Measurements from ENCODE around the gene TRMO. TPM values are rescaled to one million over a fixed set of nuclear protein-coding genes. Genes with fewer than 3 reads are reported as not detected.

TRMO gene
- total and polyA plus RNA-seq, 5 donors from 2014 or later = 20.7 to 47.1 (median 27.1) TPM

DNA sequence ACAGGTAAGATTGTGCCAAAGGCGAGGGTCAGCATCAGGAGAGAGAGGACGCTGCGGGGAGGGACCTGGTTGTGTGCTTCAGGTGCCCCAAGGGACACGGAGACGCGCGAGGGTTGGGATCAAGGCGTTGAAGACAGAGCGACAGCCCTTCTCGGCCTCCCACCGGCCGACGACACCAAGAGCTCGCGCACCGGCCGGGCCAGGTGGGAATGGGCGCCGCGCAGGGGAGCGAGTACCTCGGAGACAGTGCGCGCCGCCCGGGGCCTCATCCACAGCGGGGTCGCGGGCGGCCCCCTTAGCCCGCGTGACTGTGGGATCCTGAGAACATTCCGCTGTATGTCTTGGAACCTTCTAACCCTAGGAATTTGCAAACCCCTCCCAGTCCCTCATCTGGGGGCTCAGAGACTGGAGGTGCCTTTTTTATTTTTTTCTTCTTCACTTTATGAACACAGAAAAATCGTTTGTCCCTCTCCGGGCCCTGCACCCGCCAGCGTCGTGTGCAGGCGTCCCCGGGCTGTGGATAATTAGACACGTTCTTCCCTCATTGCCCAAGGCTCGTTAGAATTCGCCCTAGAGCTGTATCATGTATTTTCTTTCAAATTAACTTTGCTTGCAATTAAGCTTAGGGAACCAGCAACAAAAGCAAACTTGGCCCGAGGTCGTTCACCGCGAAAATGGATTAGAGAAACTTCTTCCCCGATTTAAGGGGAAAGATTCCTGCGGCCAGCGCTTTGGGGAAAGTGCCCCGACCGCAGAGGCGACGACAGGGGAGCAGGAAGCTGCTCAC lies 64.5 kb downstream of the TRMO start:
- H3K4me3 ChIP-seq (ENCODE audit: low read depth, low read length) = no peak overlapping the region
- H3K27ac ChIP-seq (ENCODE audit: insufficient read depth, low read length, poor library complexity, severe bottlenecking) = no peak overlapping the region
- peaks cover 34% of the 10 kb centered on the region for H3K27me3 ChIP-seq (ENCODE audit: control insufficient read depth, insufficient read depth, low read length)
- no peaks in the 10 kb centered on the region for H3K36me3 ChIP-seq (ENCODE audit: control insufficient read depth, insufficient read depth, low read length)
- H3K36me3 Mint-ChIP-seq = no peaks in the 10 kb centered on the region
- no peak overlapping the region for H3K27ac Mint-ChIP-seq
- no peak for ATAC-seq (ENCODE audit: low read depth in 2 of 2)
- H3K4me1 Mint-ChIP-seq = peaks cover 0 to 25% (median 8%) of the 10 kb centered on the region in 4 donors
- no peaks in the 10 kb centered on the region for H3K9me3 ChIP-seq (ENCODE audit: control insufficient read depth in 2 of 2, low read length in 2 of 2)
- H3K4me1 ChIP-seq (ENCODE audit: control insufficient read depth, insufficient read depth, low read length, poor library complexity, severe bottlenecking) = peaks cover 26% of the 10 kb centered on the region
- H3K27me3 Mint-ChIP-seq = peaks cover 74% of the 10 kb centered on the region
- no peak for DNase-seq
- H3K9me3 Mint-ChIP-seq = peaks cover 0 to 5% (median 0%) of the 10 kb centered on the region in 7 donors
- peak overlapping the region in 2 of 4 donors; percentile 13 to 62 for H3K4me3 Mint-ChIP-seq

DNA sequence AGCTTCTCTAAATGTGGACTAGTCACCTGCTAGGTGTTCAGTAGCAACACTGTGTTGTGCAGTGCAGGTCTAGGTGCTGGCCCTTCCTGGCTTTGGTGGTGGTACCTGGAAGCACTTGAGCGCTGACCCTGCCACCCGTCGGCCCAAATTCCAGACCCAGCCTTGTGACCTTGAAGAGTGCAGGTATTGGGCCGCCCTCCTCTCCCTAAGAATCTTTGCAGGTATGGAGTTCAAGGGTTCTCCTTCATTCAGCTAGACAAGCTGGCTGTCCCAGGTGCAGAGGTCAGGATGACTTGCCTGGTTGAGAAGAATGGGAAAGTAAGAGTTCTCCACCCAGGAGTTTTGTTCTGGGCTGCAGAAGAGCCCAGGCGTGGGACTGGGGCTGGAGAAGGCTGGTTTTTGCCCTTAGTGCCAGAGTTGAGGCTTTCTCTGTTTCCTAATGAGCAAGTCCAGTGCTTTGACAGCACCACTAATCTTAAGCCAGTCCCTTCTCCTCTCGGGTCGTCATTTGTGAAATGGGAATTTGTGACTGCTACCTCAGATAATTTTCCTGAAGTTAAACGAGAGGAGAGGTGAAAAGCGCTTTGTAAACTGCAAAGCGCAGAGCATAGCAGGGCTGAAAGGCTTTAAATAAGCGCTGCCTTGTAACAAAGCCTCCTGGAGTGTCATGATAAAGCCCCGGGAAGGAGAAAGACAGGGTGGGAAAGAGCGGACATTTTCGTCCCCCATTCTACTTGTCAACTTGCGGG lies 65.3 kb downstream of the TRMO start:
- peaks cover 0 to 8% (median 0%) of the 10 kb centered on the region in 7 donors for H3K9me3 Mint-ChIP-seq
- Histone ChIP-seq H3K4me3 (ENCODE audit: low read depth, low read length) (no peak overlapping the region), H3K36me3 (ENCODE audit: control insufficient read depth, insufficient read depth, low read length) (no peaks in the 10 kb centered on the region), H3K9me3 (ENCODE audit: control insufficient read depth in 2 of 2, low read length in 2 of 2) (no peaks in the 10 kb centered on the region), H3K4me1 (ENCODE audit: control insufficient read depth, insufficient read depth, low read length, poor library complexity, severe bottlenecking) (peaks cover 34% of the 10 kb centered on the region), H3K27ac (ENCODE audit: insufficient read depth, low read length, poor library complexity, severe bottlenecking) (no peak overlapping the region), H3K27me3 (ENCODE audit: control insufficient read depth, insufficient read depth, low read length) (peaks cover 36% of the 10 kb centered on the region)
- no peak for DNase-seq
- peaks cover 0 to 31% (median 11%) of the 10 kb centered on the region in 4 donors for H3K4me1 Mint-ChIP-seq
- ATAC-seq (ENCODE audit: low read depth in 2 of 2) = no peak
- peaks cover 82% of the 10 kb centered on the region for H3K27me3 Mint-ChIP-seq
- peak overlapping the region in 1 of 3 donors; percentile 60 for H3K27ac Mint-ChIP-seq
- no peaks in the 10 kb centered on the region for H3K36me3 Mint-ChIP-seq
- peak overlapping the region in 1 of 4 donors; percentile 62 for H3K4me3 Mint-ChIP-seq

DNA sequence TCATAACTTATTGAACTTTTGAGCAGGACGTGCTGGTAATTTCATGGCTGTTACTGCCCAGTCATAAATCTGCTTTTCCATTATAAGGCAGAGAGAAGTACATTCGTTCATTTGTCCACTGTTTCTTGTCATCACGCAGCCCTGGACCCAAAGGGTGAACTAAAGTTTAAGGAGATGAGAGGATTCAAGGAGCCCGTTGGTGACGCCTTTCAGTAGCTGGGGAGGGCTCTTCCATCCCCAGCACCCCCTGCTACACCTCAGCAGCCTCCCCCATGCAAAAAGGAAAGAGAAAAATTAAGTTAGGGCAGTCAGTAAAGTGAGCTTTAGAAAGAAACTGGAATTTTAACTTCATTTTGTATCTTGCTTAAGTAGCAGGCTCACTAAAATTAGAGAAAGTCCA lies 66.4 kb downstream of the TRMO start:
- ATAC-seq (ENCODE audit: low read depth in 2 of 2) (no peak), DNase-seq (no peak)
- H3K4me3 Mint-ChIP-seq = peak overlapping the region in 1 of 4 donors; percentile 75

DNA sequence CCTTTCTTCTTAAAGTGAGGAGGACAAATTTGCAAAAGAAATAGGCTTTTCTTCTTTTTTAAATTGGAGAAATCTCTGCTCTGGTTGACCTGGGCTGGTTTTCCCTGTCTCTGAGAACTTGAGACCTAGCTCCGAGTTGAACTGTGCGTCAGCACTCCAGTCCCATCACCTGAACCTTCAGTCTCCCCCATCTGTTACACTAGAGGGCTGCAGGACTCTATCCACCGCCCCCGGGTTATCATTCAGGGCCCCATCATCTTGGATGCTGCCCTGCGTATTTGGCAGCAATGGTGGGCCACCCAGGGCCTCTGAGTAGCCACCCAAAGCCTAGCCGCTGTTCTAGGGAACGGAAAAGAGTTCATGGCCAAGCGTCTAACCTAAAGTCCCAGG lies 66.8 kb downstream of the TRMO start:
- Mint-ChIP-seq H3K27ac (peak overlapping the region in 1 of 3 donors; percentile 49), H3K9me3 (peaks cover 0 to 6% (median 0%) of the 10 kb centered on the region in 7 donors), H3K27me3 (peaks cover 85% of the 10 kb centered on the region), H3K4me1 (peaks cover 0 to 38% (median 11%) of the 10 kb centered on the region in 4 donors), H3K36me3 (no peaks in the 10 kb centered on the region), H3K4me3 (peak overlapping the region; percentile 58 to 75 (median 64))
- ATAC-seq (ENCODE audit: low read depth in 2 of 2) (no peak), DNase-seq (no peak)
- peaks cover 44% of the 10 kb centered on the region for H3K27me3 ChIP-seq (ENCODE audit: control insufficient read depth, insufficient read depth, low read length)
- no peak overlapping the region for H3K27ac ChIP-seq (ENCODE audit: insufficient read depth, low read length, poor library complexity, severe bottlenecking)
- peaks cover 39% of the 10 kb centered on the region for H3K4me1 ChIP-seq (ENCODE audit: control insufficient read depth, insufficient read depth, low read length, poor library complexity, severe bottlenecking)
- no peak overlapping the region for H3K4me3 ChIP-seq (ENCODE audit: low read depth, low read length)
- H3K36me3 ChIP-seq (ENCODE audit: control insufficient read depth, insufficient read depth, low read length) = no peaks in the 10 kb centered on the region
- no peaks in the 10 kb centered on the region for H3K9me3 ChIP-seq (ENCODE audit: control insufficient read depth in 2 of 2, low read length in 2 of 2)

More for the DNA sequence above, 66.4 kb downstream of the TRMO start:
- peaks cover 85% of the 10 kb centered on the region for H3K27me3 Mint-ChIP-seq
- Histone ChIP-seq H3K9me3 (ENCODE audit: control insufficient read depth in 2 of 2, low read length in 2 of 2) (no peaks in the 10 kb centered on the region), H3K27me3 (ENCODE audit: control insufficient read depth, insufficient read depth, low read length) (peaks cover 41% of the 10 kb centered on the region), H3K27ac (ENCODE audit: insufficient read depth, low read length, poor library complexity, severe bottlenecking) (no peak overlapping the region), H3K36me3 (ENCODE audit: control insufficient read depth, insufficient read depth, low read length) (no peaks in the 10 kb centered on the region), H3K4me3 (ENCODE audit: low read depth, low read length) (no peak overlapping the region), H3K4me1 (ENCODE audit: control insufficient read depth, insufficient read depth, low read length, poor library complexity, severe bottlenecking) (peaks cover 39% of the 10 kb centered on the region)
- H3K36me3 Mint-ChIP-seq = no peaks in the 10 kb centered on the region
- no peak overlapping the region for H3K27ac Mint-ChIP-seq
- H3K4me1 Mint-ChIP-seq = peaks cover 0 to 38% (median 11%) of the 10 kb centered on the region in 4 donors
- peaks cover 0 to 8% (median 0%) of the 10 kb centered on the region in 7 donors for H3K9me3 Mint-ChIP-seq

DNA sequence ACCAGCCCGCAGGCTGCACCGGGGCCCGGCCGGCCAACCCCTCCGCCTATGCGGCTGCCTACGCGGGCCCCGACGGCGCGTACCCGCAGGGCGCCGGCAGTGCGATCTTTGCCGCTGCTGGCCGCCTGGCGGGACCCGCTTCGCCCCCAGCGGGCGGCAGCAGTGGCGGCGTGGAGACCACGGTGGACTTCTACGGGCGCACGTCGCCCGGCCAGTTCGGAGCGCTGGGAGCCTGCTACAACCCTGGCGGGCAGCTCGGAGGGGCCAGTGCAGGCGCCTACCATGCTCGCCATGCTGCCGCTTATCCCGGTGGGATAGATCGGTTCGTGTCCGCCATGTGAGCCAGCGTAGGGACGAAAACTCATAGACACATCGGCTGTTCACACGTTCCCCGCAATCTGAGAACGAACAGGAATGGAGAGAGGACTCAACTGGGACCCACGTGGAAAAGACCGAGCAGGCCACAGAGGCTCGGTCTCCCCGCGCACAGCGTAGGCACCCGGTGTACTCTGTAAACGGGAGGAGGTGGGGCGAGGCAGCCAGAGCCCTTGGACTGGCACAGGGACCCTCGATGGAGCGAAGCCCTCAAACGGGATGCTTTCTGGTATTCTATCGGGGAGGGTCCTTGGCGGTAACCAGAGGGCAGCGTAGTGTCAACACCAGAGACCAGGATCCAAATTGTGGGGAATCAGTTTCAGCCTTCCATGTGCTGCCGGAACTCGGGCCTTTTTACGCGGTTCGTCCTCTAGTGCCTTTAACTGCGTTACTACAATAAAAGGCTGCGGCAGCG lies 67.4 kb downstream of the TRMO start:
- Mint-ChIP-seq H3K27me3 (peaks cover 85% of the 10 kb centered on the region), H3K36me3 (no peaks in the 10 kb centered on the region), H3K9me3 (peaks cover 0 to 6% (median 0%) of the 10 kb centered on the region in 7 donors), H3K27ac (no peak overlapping the region), H3K4me3 (peak overlapping the region; percentile 58 to 75 (median 64)), H3K4me1 (peaks cover 0 to 38% (median 14%) of the 10 kb centered on the region in 4 donors)
- Histone ChIP-seq H3K27ac (ENCODE audit: insufficient read depth, low read length, poor library complexity, severe bottlenecking) (no peak overlapping the region), H3K4me3 (ENCODE audit: low read depth, low read length) (no peak overlapping the region), H3K36me3 (ENCODE audit: control insufficient read depth, insufficient read depth, low read length) (no peaks in the 10 kb centered on the region), H3K9me3 (ENCODE audit: control insufficient read depth in 2 of 2, low read length in 2 of 2) (no peaks in the 10 kb centered on the region), H3K27me3 (ENCODE audit: control insufficient read depth, insufficient read depth, low read length) (peaks cover 47% of the 10 kb centered on the region), H3K4me1 (ENCODE audit: control insufficient read depth, insufficient read depth, low read length, poor library complexity, severe bottlenecking) (peaks cover 39% of the 10 kb centered on the region)
- DNase-seq (no peak), ATAC-seq (ENCODE audit: low read depth in 2 of 2) (no peak)

Other genes with a start within 250 kb of the TRMO start
- 22.2 TPM for gene XPA, start 225.2 kb downstream of the TRMO start, total RNA-seq
- gene XPA, start 225.2 kb downstream of the TRMO start, polyA plus RNA-seq = 10 to 100 TPM; 21.8 to 28.9 (median 25.8) TPM
- not detected for gene FOXE1, start 69.3 kb downstream of the TRMO start, total RNA-seq
- gene FOXE1, start 69.3 kb downstream of the TRMO start, polyA plus RNA-seq = not detected
- gene HEMGN, start 15.7 kb upstream of the TRMO start, total RNA-seq = 3.6 TPM
- gene HEMGN, start 15.7 kb upstream of the TRMO start, polyA plus RNA-seq = 1 to 10 TPM; 1.7 to 7.0 (median 4.7) TPM
- 188 TPM for gene ANP32B, start 60.8 kb upstream of the TRMO start, total RNA-seq
- gene ANP32B, start 60.8 kb upstream of the TRMO start, polyA plus RNA-seq = 100 to 1,000 TPM in 1 of 4 donors, 10 to 100 TPM in 3; 83.6 to 101 (median 89.6) TPM
- 51.4 TPM for gene NANS, start 134.2 kb upstream of the TRMO start, total RNA-seq
- gene NANS, start 134.2 kb upstream of the TRMO start, polyA plus RNA-seq = 10 to 100 TPM; 34.4 to 44.7 (median 36.4) TPM
- gene TRIM14, start 196.7 kb upstream of the TRMO start, total RNA-seq = 120 TPM
- 10 to 100 TPM; 65.2 to 94.0 (median 73.7) TPM for gene TRIM14, start 196.7 kb upstream of the TRMO start, polyA plus RNA-seq

All from CD4-positive, CD25-positive, alpha-beta regulatory T cell (primary cell).